GM18907 (cell line): ENCODE data around the gene PKP2.
A peak's percentile ranks its signal among the peaks of the same experiment; 100 is the strongest.

ENCODE experiments used
- ATAC-seq: cut with Tn5 transposase; IDR thresholded peaks from one replicate; pipeline ENCODE4 v1.9.1; 2021; ENCODE audit warnings: mild to moderate bottlenecking, moderate library complexity; ENCODE audit not compliant: unreplicated experiment

PKP2 gene

GRCh38 chr12:32896432-32897280 lies at the start of gene PKP2:
TSS of gene PKP2 (minus strand) at chr12:32896777. CDS start at chr12:32896731, 46 bp downstream.
- peak; percentile 63 for ATAC-seq

GRCh38 chr12:32944195-32944594 lies 47.6 kb upstream of the PKP2 start:
- no peak for ATAC-seq

- no peak for ATAC-seq
Observed at GRCh38 chr12:32939801-32940200, 43.2 kb upstream of the PKP2 start.

GRCh38 chr12:32926963-32927362 lies 30.4 kb upstream of the PKP2 start:
- ATAC-seq, result no peak

- no peak for ATAC-seq
Observed at GRCh38 chr12:32926356-32926755, 29.8 kb upstream of the PKP2 start.

- no peak for ATAC-seq
Observed at GRCh38 chr12:32922546-32923297, 26.1 kb upstream of the PKP2 start.

GRCh38 chr12:32921397-32921796 lies 24.8 kb upstream of the PKP2 start:
- ATAC-seq, result no peak

- ATAC-seq, result no peak
Observed at GRCh38 chr12:32920506-32921085, 24.0 kb upstream of the PKP2 start.

- ATAC-seq, result no peak
Observed at GRCh38 chr12:32918890-32919801, 22.6 kb upstream of the PKP2 start.

GRCh38 chr12:32917094-32917611 lies 20.6 kb upstream of the PKP2 start:
- ATAC-seq, result no peak

- no peak for ATAC-seq
Observed at GRCh38 chr12:32907898-32908476, 11.4 kb upstream of the PKP2 start.

- no peak for ATAC-seq
Observed at GRCh38 chr12:32907166-32907565, 10.6 kb upstream of the PKP2 start.

- ATAC-seq, result peak; percentile 99
Observed at GRCh38 chr12:32906399-32907165, 10.0 kb upstream of the PKP2 start.

- no peak for ATAC-seq
Observed at GRCh38 chr12:32903763-32904162, 7.2 kb upstream of the PKP2 start.

GRCh38 chr12:32903318-32903717 lies 6.7 kb upstream of the PKP2 start:
- no peak for ATAC-seq

- ATAC-seq, result peak; percentile 53
Observed at GRCh38 chr12:32902287-32902997, 5.9 kb upstream of the PKP2 start.

GRCh38 chr12:32901553-32901952 lies 5.0 kb upstream of the PKP2 start:
- no peak for ATAC-seq

- ATAC-seq, result no peak
Observed at GRCh38 chr12:32897687-32898573, 1.4 kb upstream of the PKP2 start.
